IPS-15b (cell line): ENCODE results near the gene DYNC1I2.
"Not testable (repeated sequence)": the region's sequence is repeated elsewhere in the genome, so short reads cannot be mapped to it uniquely, and the experiment has no call there.

Experiments used
- H3K27me3 ChIP-seq: one replicate; pipeline ENCODE4 v1.6.1; 2013; ENCODE audit warnings: low read length; ENCODE audit not compliant: control insufficient read depth, insufficient read depth
- H3K36me3 ChIP-seq: one replicate; pipeline ENCODE4 v1.6.1; 2013; ENCODE audit warnings: low read length; ENCODE audit not compliant: control insufficient read depth, insufficient read depth
- H3K4me1 ChIP-seq: one replicate; pipeline ENCODE4 v1.6.1; 2013; ENCODE audit warnings: mild to moderate bottlenecking, low read length; ENCODE audit not compliant: control insufficient read depth, insufficient read depth
- H3K4me3 ChIP-seq: one replicate; pipeline ENCODE4 v1.5.1; 2013; ENCODE audit warnings: low read depth, low read length
- H3K9ac ChIP-seq: one replicate; pipeline ENCODE4 v1.6.1; 2013; ENCODE audit warnings: low read depth, mild to moderate bottlenecking, low read length
- H3K9me3 ChIP-seq: one replicate; pipeline ENCODE4 v1.6.1; 2013; ENCODE audit warnings: mild to moderate bottlenecking, low read length; ENCODE audit not compliant: control insufficient read depth, insufficient read depth

The DYNC1I2 gene

GRCh38 chr2:171754254-171754939 is 67.1 kb downstream of the DYNC1I2 start:
- H3K27me3 ChIP-seq = no peaks in the 10 kb centered on the region
- H3K4me3 ChIP-seq = no peak overlapping the region
- H3K9me3 ChIP-seq = no peaks in the 10 kb centered on the region
- H3K9ac ChIP-seq = no peak overlapping the region
- no peaks in the 10 kb centered on the region for H3K36me3 ChIP-seq
- no peaks in the 10 kb centered on the region for H3K4me1 ChIP-seq

- not testable (repeated sequence) for H3K4me3 ChIP-seq, H3K36me3 ChIP-seq, H3K9ac ChIP-seq, H3K4me1 ChIP-seq, H3K9me3 ChIP-seq, H3K27me3 ChIP-seq
These were observed 71.5 kb downstream of the DYNC1I2 start for GRCh38 chr2:171758762-171759161.

- H3K27me3 ChIP-seq, H3K4me3 ChIP-seq, H3K9me3 ChIP-seq, H3K36me3 ChIP-seq, H3K4me1 ChIP-seq, H3K9ac ChIP-seq: not testable (repeated sequence)
These were observed 73.9 kb downstream of the DYNC1I2 start for GRCh38 chr2:171761176-171761575.

- Histone ChIP-seq H3K4me1 (no peaks in the 10 kb centered on the region), H3K9me3 (no peaks in the 10 kb centered on the region), H3K27me3 (no peaks in the 10 kb centered on the region), H3K36me3 (peaks cover 2% of the 10 kb centered on the region), H3K4me3 (no peak overlapping the region), H3K9ac (no peak overlapping the region)
These were observed 75.8 kb downstream of the DYNC1I2 start for GRCh38 chr2:171762879-171763573.

- Histone ChIP-seq H3K4me3 (no peak overlapping the region), H3K27me3 (no peaks in the 10 kb centered on the region), H3K36me3 (peaks cover 2% of the 10 kb centered on the region)
These were observed 76.3 kb downstream of the DYNC1I2 start for GRCh38 chr2:171763602-171764001.

GRCh38 chr2:171771463-171771862 is 84.2 kb downstream of the DYNC1I2 start:
- Histone ChIP-seq H3K9me3 (no peaks in the 10 kb centered on the region), H3K9ac (no peak overlapping the region), H3K27me3 (no peaks in the 10 kb centered on the region), H3K4me1 (no peaks in the 10 kb centered on the region), H3K36me3 (no peaks in the 10 kb centered on the region), H3K4me3 (no peak overlapping the region)

More at GRCh38 chr2:171763602-171764001, 76.3 kb downstream of the DYNC1I2 start:
- Histone ChIP-seq H3K9ac (no peak overlapping the region), H3K4me1 (no peaks in the 10 kb centered on the region), H3K9me3 (no peaks in the 10 kb centered on the region)

- Histone ChIP-seq H3K27me3 (no peaks in the 10 kb centered on the region), H3K4me1 (no peaks in the 10 kb centered on the region), H3K36me3 (no peaks in the 10 kb centered on the region), H3K9me3 (no peaks in the 10 kb centered on the region), H3K9ac (no peak overlapping the region), H3K4me3 (no peak overlapping the region)
These were observed 85.1 kb downstream of the DYNC1I2 start for GRCh38 chr2:171772373-171772772.

- H3K4me3 ChIP-seq, H3K4me1 ChIP-seq, H3K27me3 ChIP-seq, H3K36me3 ChIP-seq, H3K9ac ChIP-seq, H3K9me3 ChIP-seq: not testable (repeated sequence)
These were observed 87.3 kb downstream of the DYNC1I2 start for GRCh38 chr2:171774581-171774980.

GRCh38 chr2:171778515-171778914 is 91.2 kb downstream of the DYNC1I2 start:
- H3K9ac ChIP-seq = no peak overlapping the region
- H3K4me1 ChIP-seq = no peaks in the 10 kb centered on the region
- no peak overlapping the region for H3K4me3 ChIP-seq
- no peaks in the 10 kb centered on the region for H3K36me3 ChIP-seq
- no peaks in the 10 kb centered on the region for H3K27me3 ChIP-seq
- no peaks in the 10 kb centered on the region for H3K9me3 ChIP-seq

GRCh38 chr2:171785450-171785849 is 98.2 kb downstream of the DYNC1I2 start:
- Histone ChIP-seq H3K27me3 (no peaks in the 10 kb centered on the region), H3K4me3 (no peak overlapping the region), H3K4me1 (peaks cover 17% of the 10 kb centered on the region), H3K36me3 (no peaks in the 10 kb centered on the region), H3K9me3 (no peaks in the 10 kb centered on the region), H3K9ac (no peak overlapping the region)

- no peaks in the 10 kb centered on the region for H3K9me3 ChIP-seq
- no peak overlapping the region for H3K4me3 ChIP-seq
- peaks cover 17% of the 10 kb centered on the region for H3K4me1 ChIP-seq
- no peak overlapping the region for H3K9ac ChIP-seq
- no peaks in the 10 kb centered on the region for H3K36me3 ChIP-seq
- no peaks in the 10 kb centered on the region for H3K27me3 ChIP-seq
These were observed 100.2 kb downstream of the DYNC1I2 start for GRCh38 chr2:171787333-171788072.
